Amniotic epithelial cell (primary cell): ENCODE measurements around the gene BASP1.

Experiments
- DNase-seq: peaks from one replicate; pipeline ENCODE4 v3.0.0-alpha.2; 2010; ENCODE audit warnings: low read depth

Gene BASP1

GRCh38 chr5:17217493-17218352 lies at the start of gene BASP1:
TSS of gene BASP1 (plus strand) at chr5:17217631. CDS start at chr5:17275217, 57,586 bp downstream.
- peak; percentile 79 for DNase-seq

- DNase-seq, result peak; percentile 97
Measured at GRCh38 chr5:17169507-17169906, 47.9 kb upstream of the BASP1 start.

- no peak for DNase-seq
Measured at GRCh38 chr5:17172791-17173190, 44.6 kb upstream of the BASP1 start.

GRCh38 chr5:17174965-17175364 lies 42.5 kb upstream of the BASP1 start:
- DNase-seq, result no peak

GRCh38 chr5:17177501-17178372 lies 39.7 kb upstream of the BASP1 start:
- peak; percentile 49 for DNase-seq

- peak; percentile 75 for DNase-seq
Measured at GRCh38 chr5:17178373-17178675, 39.1 kb upstream of the BASP1 start.

- peak; percentile 70 for DNase-seq
Measured at GRCh38 chr5:17180330-17180843, 37.0 kb upstream of the BASP1 start.

- peak; percentile 100 for DNase-seq
Measured at GRCh38 chr5:17180864-17181723, 36.3 kb upstream of the BASP1 start.

GRCh38 chr5:17182494-17182893 lies 34.9 kb upstream of the BASP1 start:
- no peak for DNase-seq

GRCh38 chr5:17182981-17183380 lies 34.5 kb upstream of the BASP1 start:
- DNase-seq, result no peak

- DNase-seq, result no peak
Measured at GRCh38 chr5:17183831-17184230, 33.6 kb upstream of the BASP1 start.

GRCh38 chr5:17184588-17184987 lies 32.8 kb upstream of the BASP1 start:
- DNase-seq, result peak; percentile 49

- no peak for DNase-seq
Measured at GRCh38 chr5:17185349-17185748, 32.1 kb upstream of the BASP1 start.

GRCh38 chr5:17185773-17186172 lies 31.7 kb upstream of the BASP1 start:
- peak; percentile 95 for DNase-seq

- DNase-seq, result no peak
Measured at GRCh38 chr5:17186256-17186655, 31.2 kb upstream of the BASP1 start.

GRCh38 chr5:17187011-17187785 lies 30.2 kb upstream of the BASP1 start:
- DNase-seq, result no peak

GRCh38 chr5:17187786-17188170 lies 29.7 kb upstream of the BASP1 start:
- DNase-seq, result no peak

- peak; percentile 77 for DNase-seq
Measured at GRCh38 chr5:17189381-17190036, 27.9 kb upstream of the BASP1 start.

GRCh38 chr5:17190242-17190778 lies 27.1 kb upstream of the BASP1 start:
- peak; percentile 98 for DNase-seq

GRCh38 chr5:17190799-17191391 lies 26.5 kb upstream of the BASP1 start:
- DNase-seq, result peak; percentile 70
